GM12878 (cell line): Measurements from ENCODE around the gene AP2B1. TPM values are rescaled to one million over a fixed set of nuclear protein-coding genes. Genes with fewer than 3 reads are reported as not detected.

ENCODE experiments used
- ATAC-seq: fragments of 200-7000 bp; cut with Tn5 transposase; 3 replicates; pipeline ENCODE4 v1.9.1; 2020; ENCODE audit warnings: mild to moderate bottlenecking, moderate library complexity
- BruUV-seq: library from RNA; stranded (reverse); fragments of 400-500 nt; replicated peaks from 2 replicates; lab custom pipeline; 2021; lab: Mats Ljungman, UMichigan
- CTCF ChIA-PET: fragments of 300-600 bp; sonication (Branson Sonifier 250); formaldehyde crosslinking; extraction: SDS; loops from one replicate; lab custom pipeline; 2021; ENCODE audit warnings: inconsistent platforms; lab: Yijun Ruan, JAX
- POLR2A ChIA-PET: fragments of 350-600 bp; formaldehyde crosslinking; extraction: SDS; loops from one replicate; lab custom pipeline; 2021; ENCODE audit warnings: inconsistent platforms; lab: Charles Lee
- RAD21 ChIA-PET: fragments of 300-600 bp; sonication (Branson Sonifier 250); formaldehyde crosslinking; loops from one replicate; lab custom pipeline; 2023; ENCODE audit warnings: antibody characterized with exemption; ENCODE audit not compliant: unreplicated experiment; lab: Charles Lee
- SMC1A ChIA-PET: fragments of 300-600 bp; sonication (Branson Sonifier 250); formaldehyde crosslinking; loops from one replicate; lab custom pipeline; 2023; ENCODE audit not compliant: unreplicated experiment, uncharacterized antibody; lab: Charles Lee
- DNase-seq: peaks from one replicate; pipeline ENCODE4 v3.0.0-alpha.2; 2011; ENCODE audit warnings: low read depth, low spot score
- FAIRE-seq: peaks from 3 replicates; lab custom pipeline; 2011; peaks lifted over from hg19 to GRCh38; lab: Jason Lieb, UNC
- H2AFZ ChIP-seq: 2 replicates; pipeline ENCODE4 v1.6.0; 2011; ENCODE audit warnings: low read depth, low read length, control low read depth; ENCODE audit not compliant: control insufficient read depth
- H3K27ac ChIP-seq: 2 replicates; pipeline ENCODE4 v1.5.1; 2011; ENCODE audit warnings: control low read depth; ENCODE audit not compliant: control insufficient read depth, insufficient read depth
- H3K27me3 ChIP-seq, 2 experiments: replicated peaks in 1 of 2; 2 replicates each; pipeline versions ENCODE4 v1.6.0 to v1.6.1; 2011; ENCODE audit warnings: low read length in 1 of 2; ENCODE audit not compliant: control insufficient read depth in 2 of 2, insufficient read depth in 2 of 2
- H3K36me3 ChIP-seq, 2 experiments: 2 replicates each; pipeline ENCODE4 v1.5.1; 2011; ENCODE audit warnings: low read length in 1 of 2; ENCODE audit not compliant: control insufficient read depth in 2 of 2, insufficient read depth in 2 of 2
- H3K4me1 ChIP-seq: 2 replicates; pipeline ENCODE4 v1.6.1; 2011; ENCODE audit warnings: mild to moderate bottlenecking, low read length, moderate library complexity, mixed read lengths; ENCODE audit not compliant: control insufficient read depth, insufficient read depth
- H3K4me2 ChIP-seq: 2 replicates; pipeline ENCODE4 v1.6.0; 2011; ENCODE audit warnings: control low read depth; ENCODE audit not compliant: control insufficient read depth, insufficient read depth
- H3K4me3 ChIP-seq: fragments of 200-600 bp; sonication (generic); 2 replicates; pipeline ENCODE4 v1.5.1; 2016
- H3K79me2 ChIP-seq: 2 replicates; pipeline ENCODE4 v1.6.0; 2011; ENCODE audit warnings: low read length; ENCODE audit not compliant: control insufficient read depth, insufficient read depth
- H3K9ac ChIP-seq: 2 replicates; pipeline ENCODE4 v1.8.0; 2011; ENCODE audit warnings: low read length, control low read depth, mixed read lengths; ENCODE audit not compliant: control insufficient read depth, insufficient read depth
- H3K9me3 ChIP-seq: replicated peaks from 3 replicates; pipeline ENCODE4 v1.5.1; 2011; ENCODE audit warnings: mild to moderate bottlenecking, low read length; ENCODE audit not compliant: control insufficient read depth, insufficient read depth
- H4K20me1 ChIP-seq: 2 replicates; pipeline ENCODE4 v1.6.0; 2011; ENCODE audit not compliant: control insufficient read depth, insufficient read depth
- BHLHE40 ChIP-seq, 2 experiments: fragments of 450-650 bp in 1 of 2; IDR thresholded peaks; 2 replicates each; pipeline ENCODE4 v1.6.1; 2011 to 2017; ENCODE audit warnings: low read depth in 2 of 2, borderline replicate concordance in 1 of 2, improper control_type of control experiment in 1 of 2, low read length in 1 of 2, mild to moderate bottlenecking in 1 of 2
- CREM ChIP-seq: IDR thresholded peaks from 2 replicates; pipeline ENCODE4 v1.6.1; 2014; ENCODE audit warnings: antibody characterized with exemption, low read depth
- KLF5 ChIP-seq: fragments of 450-650 bp; IDR thresholded peaks from 2 replicates; pipeline ENCODE4 v1.6.1; 2014; ENCODE audit warnings: mild to moderate bottlenecking; ENCODE audit not compliant: partially characterized antibody
- LARP7 ChIP-seq: fragments of 450-650 bp; IDR thresholded peaks from 2 replicates; pipeline ENCODE4 v1.6.1; 2017; ENCODE audit warnings: mild to moderate bottlenecking
- RB1 ChIP-seq: fragments of 450-650 bp; formaldehyde crosslinking; IDR thresholded peaks from 2 replicates; pipeline ENCODE4 v1.6.1; 2017; ENCODE audit warnings: mild to moderate bottlenecking, borderline replicate concordance
- RELA ChIP-seq: fragments of 450-650 bp; IDR thresholded peaks from 2 replicates; pipeline ENCODE4 v1.8.0; 2014; ENCODE audit warnings: borderline replicate concordance; ENCODE audit not compliant: partially characterized antibody
- ZNF687 ChIP-seq: fragments of 450-650 bp; IDR thresholded peaks from 2 replicates; pipeline ENCODE4 v1.6.1; 2017; ENCODE audit warnings: mild to moderate bottlenecking, moderate library complexity
- WGBS: methylation state at CpG from one replicate; pipeline ENCODE4 v1.1.6; 2016; ENCODE audit warnings: low lambda C conversion rate; ENCODE audit not compliant: insufficient replicate concordance, insufficient coverage; ENCODE audit errors: missing lambda C conversion rate; 5-methylcytosine and 5-hydroxymethylcytosine counted together
- in situ Hi-C: fragments of 300-500 bp; cut with MboI; formaldehyde crosslinking; loops from 9 replicates; pipeline ENCODE4 v1.14.3; 2018; ENCODE audit warnings: mixed read lengths
- intact Hi-C: fragments of 100-400 bp; cut with micrococcal nuclease; formaldehyde crosslinking; loops from one replicate; pipeline ENCODE4 v1.14.2; 2022; ENCODE audit not compliant: unreplicated experiment
- polyA plus RNA-seq, 11 experiments: library from polyadenylated mRNA; depleted of rRNA in 4 of 11; unstranded in 6 of 11; stranded (reverse) in 5 of 11; fragments of >200 nt; fragmentation: Nextera tagmentation in 4 of 11; fragmentation: Illumina TruSeq in 1 of 11; extraction: Ambion mirVana in 4 of 11; extraction: Trizol in 1 of 11; gene quantifications; 1 replicate in 1 of 11; 2 replicates in 10 of 11; pipeline versions ENCODE4 v1.2.1 to v1.2.3, GENCODE V29; 2011 to 2016; ENCODE audit warnings: inconsistent platforms in 2 of 11, missing spikeins in 2 of 11, low read depth in 1 of 11
- total RNA-seq, 4 experiments: library from RNA; depleted of rRNA in 3 of 4; stranded (reverse); fragments of >200 nt in 3 of 4; fragmentation: Illumina TruSeq in 1 of 4; extraction: Trizol in 1 of 4; gene quantifications; 2 replicates each; pipeline versions ENCODE4 v1.2.1 to v1.2.3, GENCODE V29; 2013 to 2021

The AP2B1 gene
- total and polyA plus RNA-seq, 10 of the 15 experiments (the other 5 are each of a cell fraction or from before 2014, with no cell fraction given): 18.6 to 112 (median 53.9) TPM

- POLR2A ChIA-PET: interaction anchor here (0.6 kb wide), 1 partner anchor 187 kb away, joined by 3 read pairs; no protein-coding TSS in a partner anchor
These were observed 158.1 kb downstream of the AP2B1 start for GRCh38 chr17:35745246-35745645.

More at GRCh38 chr17:35745246-35745645, 158.1 kb downstream of the AP2B1 start:
- Histone ChIP-seq H4K20me1 (no peaks in the 10 kb centered on the region), H2AFZ (no peak overlapping the region), H3K79me2 (no peaks in the 10 kb centered on the region), H3K27me3 (peaks cover 2 to 4% of the 10 kb centered on the region in 2 experiments; a peak in 1 of 4 replicates), H3K27ac (no peak overlapping the region), H3K9me3 (no peaks in the 10 kb centered on the region), H3K4me1 (no peaks in the 10 kb centered on the region), H3K9ac (no peak overlapping the region), H3K4me2 (no peak overlapping the region), H3K36me3 (no peaks in the 10 kb centered on the region), H3K4me3 (no peak overlapping the region)
- 34% methylated on average over 7 of the region's 7 CpGs for WGBS
- in situ Hi-C loops: loop anchor here (5.0 to 10.0 kb wide), 3 partner anchors 138 to 580 kb away; no protein-coding TSS in a partner anchor
- ChIA-PET RAD21 (interaction anchor here (1.2 kb wide), 1 partner anchor 132 kb away, joined by 3 read pairs; no protein-coding TSS in a partner anchor), CTCF (interaction anchor here (1.0 to 6.0 kb wide), 4 partner anchors 13 to 132 kb away, joined by 3 to 116 read pairs (median 4); no protein-coding TSS in a partner anchor), SMC1A (interaction anchor here (0.6 kb wide), 1 partner anchor 106 kb away, joined by 3 read pairs; no protein-coding TSS in a partner anchor)
- intact Hi-C loops: loop anchor here (5.0 to 10.0 kb wide), 2 partner anchors 188 to 1320 kb away; no protein-coding TSS in a partner anchor
- DNase-seq (no peak), ATAC-seq (no peak), FAIRE-seq (no peak)
- no peak for TF ChIP-seq BHLHE40 (IDR thresholded peaks at IDR 0.05; ENCODE audit: borderline replicate concordance in 1 of 2, low read depth in 2 of 2, low read length in 1 of 2)
- no peak for TF ChIP-seq LARP7
- TF ChIP-seq ZNF687: no peak
- TF ChIP-seq RB1: no peak
- no peak for TF ChIP-seq CREM
- TF ChIP-seq KLF5: no peak
- TF ChIP-seq RELA: no peak
- BruUV-seq: no TSS peak
